GM18499 (cell line): ENCODE data around the gene TMEM141.
"Not testable (repeated sequence)": the region's sequence is repeated elsewhere in the genome, so short reads cannot be mapped to it uniquely, and the experiment has no call there.

Source experiments
- ATAC-seq: cut with Tn5 transposase; IDR thresholded peaks from one replicate; pipeline ENCODE4 v1.9.1; 2021; ENCODE audit warnings: moderate number of reproducible peaks; ENCODE audit not compliant: insufficient read depth, unreplicated experiment

The TMEM141 gene

DNA sequence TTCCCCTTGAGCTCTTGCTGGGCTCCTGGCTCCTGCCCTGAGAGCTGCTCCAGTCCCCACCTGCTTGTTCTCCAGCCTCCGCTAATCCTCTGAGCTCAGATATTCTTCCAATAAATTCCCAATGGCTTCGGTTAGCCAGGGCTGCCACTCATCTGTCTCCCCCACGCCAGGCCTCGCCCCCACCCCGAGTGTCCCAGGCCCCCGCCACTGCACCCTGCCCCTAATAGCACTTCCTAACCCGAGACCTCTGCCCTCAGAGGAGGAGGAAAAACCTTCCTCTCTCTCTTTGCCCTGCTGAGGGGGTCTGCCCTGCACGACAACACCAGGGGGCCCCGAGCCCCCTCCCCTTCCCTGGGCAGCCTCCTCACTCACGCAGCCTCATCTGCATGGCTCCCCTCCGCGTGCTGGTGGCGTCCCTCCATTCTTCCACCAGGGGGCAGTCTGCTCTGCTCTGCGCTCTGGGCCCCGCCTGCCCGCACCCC lies 21.4 kb upstream of the TMEM141 start:
- ATAC-seq: no peak

DNA sequence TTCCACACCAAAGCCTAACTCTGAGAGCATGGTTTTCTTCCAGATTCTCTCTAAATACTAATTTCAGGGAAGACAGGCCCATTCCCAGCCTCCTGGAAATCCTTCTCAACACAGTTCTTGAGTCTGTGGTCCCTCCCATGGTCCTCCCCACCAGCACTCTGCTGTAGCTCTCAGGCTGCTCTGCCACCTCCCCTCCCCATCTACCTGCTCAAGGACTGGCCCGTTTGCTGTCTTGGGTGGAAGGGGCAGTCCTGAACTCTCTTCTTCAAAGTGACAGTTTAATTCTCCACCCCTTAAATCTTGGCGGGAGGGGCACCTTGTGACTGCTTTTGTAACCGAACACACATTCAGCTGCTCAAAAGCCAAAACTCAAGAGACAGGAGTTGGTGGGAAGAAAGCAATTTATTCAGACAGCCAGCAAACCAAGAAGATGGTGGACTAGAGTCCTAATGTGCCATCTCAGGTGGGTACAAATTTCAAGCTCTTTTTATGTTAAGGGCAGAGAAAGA lies 19.2 kb upstream of the TMEM141 start:
- no peak for ATAC-seq

GRCh38 chr9:136773386-136774044 lies 17.6 kb upstream of the TMEM141 start:
- no peak for ATAC-seq

GRCh38 chr9:136774416-136775045 lies 16.6 kb upstream of the TMEM141 start:
- no peak for ATAC-seq

- ATAC-seq: no peak
These were observed 16.0 kb upstream of the TMEM141 start for GRCh38 chr9:136775191-136775590.

- ATAC-seq: no peak
These were observed 14.2 kb upstream of the TMEM141 start for GRCh38 chr9:136776947-136777346.

- ATAC-seq: no peak
These were observed 13.8 kb upstream of the TMEM141 start for GRCh38 chr9:136777359-136777758.

- ATAC-seq: no peak
These were observed 11.3 kb upstream of the TMEM141 start for GRCh38 chr9:136779808-136780207.

DNA sequence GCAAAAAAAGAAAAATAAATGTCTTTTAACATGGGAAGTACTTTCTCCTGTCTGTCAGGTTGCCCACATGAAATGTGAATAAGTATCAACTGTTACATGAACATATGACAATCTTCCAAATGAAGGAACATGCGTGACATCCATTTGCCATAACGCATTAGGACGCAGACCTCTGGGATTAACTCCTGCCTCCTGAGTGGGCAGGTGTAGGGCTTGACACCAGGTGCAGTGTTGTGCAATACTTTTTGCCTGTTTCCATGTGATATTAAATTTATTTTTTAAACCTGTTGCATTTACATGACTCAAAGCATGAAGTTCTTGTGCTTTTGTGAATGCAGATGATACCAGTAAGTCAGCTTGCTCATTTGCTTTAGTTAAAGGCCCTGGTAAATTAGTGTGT lies 8.7 kb upstream of the TMEM141 start:
- ATAC-seq: no peak

GRCh38 chr9:136784249-136784996 lies 6.7 kb upstream of the TMEM141 start:
- no peak for ATAC-seq

DNA sequence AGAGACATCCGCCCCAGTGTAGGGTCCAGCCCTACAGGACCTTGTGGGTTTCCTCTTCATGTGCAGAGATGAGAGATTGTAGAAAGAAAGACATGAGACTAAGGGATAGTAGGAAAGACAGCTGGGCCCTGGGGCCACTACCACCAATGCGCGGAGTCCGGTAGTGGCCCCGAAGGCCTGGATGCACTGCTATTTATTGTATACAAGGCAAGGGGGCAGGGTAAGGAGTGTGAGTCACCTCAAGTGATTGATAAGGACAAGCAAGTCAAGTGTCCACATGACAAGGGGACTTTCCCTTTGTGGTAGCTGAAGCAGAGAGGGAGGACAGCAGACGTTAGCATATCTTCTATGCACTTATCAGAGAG lies 6.2 kb upstream of the TMEM141 start:
- no peak for ATAC-seq

- not testable (repeated sequence) for ATAC-seq
These were observed 5.4 kb upstream of the TMEM141 start for GRCh38 chr9:136785565-136786355.

DNA sequence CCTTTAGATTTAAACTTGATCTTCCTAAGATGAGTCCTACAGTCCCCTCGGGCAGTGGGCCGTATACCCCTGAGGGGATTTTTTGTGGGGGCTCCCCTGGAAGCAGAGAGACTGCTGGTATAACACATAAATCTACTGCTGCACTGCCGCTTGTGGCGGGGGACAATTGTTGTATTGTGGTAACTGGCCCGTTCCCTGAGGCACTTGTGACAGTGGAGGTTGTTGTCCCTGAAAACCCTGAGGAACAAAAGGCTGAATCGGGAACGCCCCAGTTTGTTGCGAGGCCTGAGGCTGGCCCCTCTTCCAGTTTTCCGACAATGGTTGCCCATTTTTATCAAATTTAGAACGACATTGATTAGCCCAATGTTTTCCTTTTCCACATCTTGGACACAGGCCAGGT lies 4.7 kb upstream of the TMEM141 start:
- ATAC-seq: no peak

- not testable (repeated sequence) for ATAC-seq
These were observed 4.2 kb upstream of the TMEM141 start for GRCh38 chr9:136786983-136787382.

- no peak for ATAC-seq
These were observed 3.3 kb upstream of the TMEM141 start for GRCh38 chr9:136787690-136788400.

DNA sequence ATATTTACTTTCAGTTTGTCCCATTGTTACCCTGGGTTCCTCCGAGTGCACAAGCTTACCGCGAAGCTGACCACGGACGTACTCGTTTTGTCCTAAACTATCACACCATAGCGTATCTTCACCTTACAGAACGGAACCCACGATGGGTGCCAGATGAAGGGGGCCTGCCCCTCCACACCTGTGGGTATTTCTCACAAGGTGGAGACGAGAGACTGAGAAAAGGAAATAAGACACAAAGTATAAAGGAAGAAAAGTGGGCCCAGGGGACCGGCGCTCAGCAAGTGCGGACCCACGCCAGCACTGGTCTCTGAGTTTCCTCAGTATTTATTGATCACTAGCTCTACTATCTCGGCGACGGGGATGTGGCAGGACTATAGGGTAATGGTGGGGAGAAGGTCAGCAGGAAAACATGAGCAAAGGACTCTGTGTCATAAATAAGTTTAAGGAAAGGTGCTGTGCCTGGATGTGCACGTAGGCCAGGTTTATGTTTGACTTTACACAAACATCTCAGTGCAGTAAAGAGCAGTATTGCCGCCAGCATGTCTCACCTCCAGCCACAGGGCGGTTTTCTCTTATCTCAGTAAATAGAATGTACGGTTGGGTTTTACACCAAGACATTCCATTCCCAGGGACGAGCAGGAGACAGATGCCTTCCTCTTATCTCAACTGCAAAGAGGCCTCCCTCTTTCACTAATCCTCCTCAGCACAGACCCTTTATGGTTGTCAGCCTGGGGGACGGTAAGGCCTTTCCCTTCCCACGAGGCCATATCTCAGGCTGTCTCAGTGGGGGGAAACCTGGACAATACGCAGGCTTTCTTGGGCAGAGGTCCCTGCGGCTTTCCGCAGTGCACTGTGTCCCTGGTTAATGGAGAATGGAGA lies 2.3 kb upstream of the TMEM141 start:
- ATAC-seq: not testable (repeated sequence)

GRCh38 chr9:136789523-136789937 lies 1.6 kb upstream of the TMEM141 start:
- ATAC-seq: no peak

- no peak for ATAC-seq
These were observed 552 bp downstream of the TMEM141 start for GRCh38 chr9:136791516-136792276.
